GM12891 (cell line): ENCODE data around the gene POTEI.
"Not testable (repeated sequence)": the region's sequence is repeated elsewhere in the genome, so short reads cannot be mapped to it uniquely, and the experiment has no call there.

Experiments used
- PAX5 ChIP-seq: IDR thresholded peaks from 2 replicates; pipeline ENCODE4 v1.6.1; 2011; ENCODE audit warnings: low read length, moderate library complexity, mild to moderate bottlenecking; ENCODE audit not compliant: insufficient read depth, severe bottlenecking
- POLR2A ChIP-seq: IDR thresholded peaks from 2 replicates; pipeline ENCODE4 v1.6.1; 2011; ENCODE audit warnings: low read depth, low read length, control low read depth
- POLR2AphosphoS5 ChIP-seq: IDR thresholded peaks from 2 replicates; pipeline ENCODE4 v1.6.1; 2011; ENCODE audit warnings: low read depth, low read length, control low read depth

GRCh38 chr2:130416693-130417092 is 92.4 kb downstream of the POTEI start:
- not testable (repeated sequence) for TF ChIP-seq POLR2AphosphoS5, POLR2A, PAX5
